Stomach (tissue), 4 donors: ENCODE data around the gene HOGA1.

Experiments
- CTCF ChIP-seq, 7 experiments: fragments of 450-650 bp in 4 of 7; fragments of 200-600 bp in 3 of 7; sonication (generic) in 3 of 7; IDR thresholded peaks; one replicate each; pipeline ENCODE4 v1.5.1; 2016 to 2019; ENCODE audit warnings: antibody characterized with exemption in 7 of 7, control low read depth in 2 of 7, mild to moderate bottlenecking in 1 of 7
- POLR2A ChIP-seq, 4 donors: fragments of 450-650 bp; IDR thresholded peaks; one replicate each; pipeline ENCODE4 v1.6.1; 2016; ENCODE audit warnings: antibody characterized with exemption in 4 of 4, control low read depth in 2 of 4, mild to moderate bottlenecking in 1 of 4, moderate library complexity in 1 of 4

DNA sequence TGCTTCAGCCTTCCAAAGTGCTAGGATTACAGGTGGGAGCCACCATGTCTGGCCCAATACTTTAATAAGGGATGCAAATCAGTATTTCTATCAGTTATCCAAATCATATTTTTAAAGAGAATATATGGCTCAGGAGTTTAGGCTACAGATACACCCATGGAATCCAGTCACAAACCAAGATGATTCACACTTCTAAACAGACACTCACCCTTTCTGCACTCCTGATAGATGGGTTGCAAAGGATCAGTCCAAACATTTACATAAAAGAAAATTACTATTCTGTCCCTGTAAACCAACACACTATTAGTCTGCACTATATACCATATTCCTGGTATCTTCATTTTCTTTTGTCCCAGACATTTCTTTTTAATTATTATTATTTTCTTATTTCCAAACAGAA, 46.9 kb downstream of the HOGA1 start:
- TF ChIP-seq CTCF (IDR thresholded peaks at IDR 0.05) (no peak), POLR2A (IDR thresholded peaks at IDR 0.05) (no peak)
